Gastrocnemius medialis (tissue), 4 donors: ENCODE results near the gene ORC4. TPM values are rescaled to one million over a fixed set of nuclear protein-coding genes. Genes with fewer than 3 reads are reported as not detected.

Experiments used
- ATAC-seq, 2 donors: fragments of 150-250 bp; one replicate each; pipeline ENCODE4 v1.9.1; 2016
- DNase-seq, 2 donors: peaks; one replicate each; pipeline ENCODE4 v3.0.0-alpha.2; 2019
- H3K27ac ChIP-seq, 4 donors: fragments of 200-600 bp; sonication (generic); 1 replicate in 1 of 4; 2 replicates in 3 of 4; pipeline ENCODE4 v1.5.1; 2016 to 2018; ENCODE audit warnings: mild to moderate bottlenecking in 2 of 4, moderate library complexity in 1 of 4
- H3K27me3 ChIP-seq, 3 donors: fragments of 200-600 bp; sonication (generic) in 2 of 3; 1 replicate in 1 of 3; 2 replicates in 2 of 3; pipeline versions ENCODE4 v1.5.1 to v1.6.0; 2016 to 2019; ENCODE audit warnings: mild to moderate bottlenecking in 1 of 3, moderate library complexity in 1 of 3
- H3K36me3 ChIP-seq, 2 donors: fragments of 200-600 bp; sonication (generic) in 1 of 2; one replicate each; pipeline ENCODE4 v1.5.1; 2017 to 2018
- H3K4me1 ChIP-seq, 2 donors: fragments of 200-600 bp; sonication (generic) in 1 of 2; one replicate each; pipeline ENCODE4 v1.5.1; 2016 to 2017; ENCODE audit warnings: mild to moderate bottlenecking in 2 of 2
- H3K4me3 ChIP-seq, 4 donors: fragments of 200-600 bp; sonication (generic) in 3 of 4; 1 replicate in 1 of 4; 2 replicates in 3 of 4; pipeline ENCODE4 v1.5.1; 2016 to 2019; ENCODE audit warnings: mild to moderate bottlenecking in 2 of 4
- H3K9me3 ChIP-seq, 3 donors: fragments of 200-600 bp; sonication (generic) in 2 of 3; 1 replicate in 1 of 3; 2 replicates in 2 of 3; pipeline ENCODE4 v1.5.1; 2016 to 2019
- CTCF ChIP-seq, 5 experiments: fragments of 450-650 bp in 3 of 5; fragments of 200-600 bp in 2 of 5; sonication (generic) in 2 of 5; IDR thresholded peaks in 4 of 5; conservative IDR thresholded peaks in 1 of 5; 1 replicate in 4 of 5; 2 replicates in 1 of 5; pipeline ENCODE4 v1.5.1; 2016 to 2019; ENCODE audit warnings: antibody characterized with exemption in 5 of 5, mild to moderate bottlenecking in 3 of 5, moderate library complexity in 3 of 5
- POLR2A ChIP-seq, 2 donors: fragments of 450-650 bp; IDR thresholded peaks; one replicate each; pipeline ENCODE4 v1.6.1; 2017; ENCODE audit warnings: antibody characterized with exemption in 2 of 2, mild to moderate bottlenecking in 2 of 2, moderate library complexity in 2 of 2
- in situ Hi-C, 4 donors: fragments of 200-750 bp; cut with MboI; loops; one replicate each; pipeline versions ENCODE4 v1.15.0 to v1.8.0; 2017; ENCODE audit warnings: low sequenced_read_pairs in 4 of 4
- intact Hi-C: fragments of 100-400 bp; cut with DNase I; formaldehyde crosslinking; loops from one replicate; pipeline ENCODE4 v1.15.1; 2023; ENCODE audit warnings: low total_unique reads
- total RNA-seq, 4 donors: library from RNA; depleted of rRNA; stranded (reverse); fragments of >200 nt; gene quantifications; one replicate each; pipeline versions ENCODE4 v1.1.0 to v1.2.3, GENCODE V29; 2016

ORC4 gene
- total RNA-seq, 4 donors from 2014 or later: 34.8 to 51.8 (median 43.1) TPM

- Histone ChIP-seq H3K4me1 (peaks cover 14 to 25% of the 10 kb centered on the region in 2 donors), H3K4me3 (no peak overlapping the region), H3K36me3 (no peaks in the 10 kb centered on the region), H3K27me3 (no peaks in the 10 kb centered on the region), H3K9me3 (no peaks in the 10 kb centered on the region), H3K27ac (no peak overlapping the region)
- TF ChIP-seq POLR2A (IDR thresholded peaks at IDR 0.05) (no peak), CTCF (IDR thresholded peaks at IDR 0.05 in 4 of 5, conservative IDR thresholded peaks at IDR 0.05 in 1 of 5) (no peak)
- in situ Hi-C loops: no loop called here
- DNase-seq (no peak), ATAC-seq (no peak)
- intact Hi-C loops: no loop called here
Measured at GRCh38 chr2:147976102-147976501, 44.4 kb downstream of the ORC4 start.

- no peaks in the 10 kb centered on the region for H3K27me3 ChIP-seq
- DNase-seq (no peak), ATAC-seq (no peak)
- intact Hi-C loops: no loop called here
- TF ChIP-seq CTCF (IDR thresholded peaks at IDR 0.05 in 4 of 5, conservative IDR thresholded peaks at IDR 0.05 in 1 of 5): no peak
- TF ChIP-seq POLR2A (IDR thresholded peaks at IDR 0.05): no peak
- peaks cover 7% of the 10 kb centered on the region in 2 donors for H3K4me1 ChIP-seq
- in situ Hi-C loops: no loop called here
- no peaks in the 10 kb centered on the region for H3K9me3 ChIP-seq
- H3K36me3 ChIP-seq: no peaks in the 10 kb centered on the region
- H3K4me3 ChIP-seq: no peak overlapping the region
- H3K27ac ChIP-seq: no peak overlapping the region
Measured at GRCh38 chr2:147968571-147968970, 52.0 kb downstream of the ORC4 start.

GRCh38 chr2:147952118-147952517, 68.4 kb downstream of the ORC4 start:
- DNase-seq (no peak), ATAC-seq (no peak)
- Histone ChIP-seq H3K27ac (no peak overlapping the region), H3K9me3 (no peaks in the 10 kb centered on the region), H3K4me1 (no peaks in the 10 kb centered on the region), H3K4me3 (no peak overlapping the region), H3K36me3 (peaks cover 4 to 17% of the 10 kb centered on the region in 2 donors), H3K27me3 (no peaks in the 10 kb centered on the region)
- intact Hi-C loops (no loop called here), in situ Hi-C loops (no loop called here)
- TF ChIP-seq POLR2A (IDR thresholded peaks at IDR 0.05): no peak
- TF ChIP-seq CTCF (IDR thresholded peaks at IDR 0.05 in 4 of 5, conservative IDR thresholded peaks at IDR 0.05 in 1 of 5): no peak

GRCh38 chr2:147945660-147946059, 74.9 kb downstream of the ORC4 start:
- DNase-seq: no peak
- in situ Hi-C loops (loop anchor here (25.0 kb wide), 1 partner anchor 1042 kb away; no protein-coding TSS in a partner anchor), intact Hi-C loops (no loop called here)
- H3K36me3 ChIP-seq: peaks cover 9 to 29% of the 10 kb centered on the region in 2 donors
- H3K27me3 ChIP-seq: no peaks in the 10 kb centered on the region
- no peak overlapping the region for H3K4me3 ChIP-seq
- no peak overlapping the region for H3K27ac ChIP-seq
- no peaks in the 10 kb centered on the region for H3K4me1 ChIP-seq
- no peaks in the 10 kb centered on the region for H3K9me3 ChIP-seq
- ATAC-seq: no peak
- TF ChIP-seq POLR2A (IDR thresholded peaks at IDR 0.05) (no peak), CTCF (IDR thresholded peaks at IDR 0.05 in 4 of 5, conservative IDR thresholded peaks at IDR 0.05 in 1 of 5) (no peak)

GRCh38 chr2:147939313-147939712, 81.2 kb downstream of the ORC4 start:
- H3K9me3 ChIP-seq: no peaks in the 10 kb centered on the region
- H3K27me3 ChIP-seq: no peaks in the 10 kb centered on the region
- H3K4me3 ChIP-seq: no peak overlapping the region
- TF ChIP-seq POLR2A (IDR thresholded peaks at IDR 0.05): no peak
- TF ChIP-seq CTCF (IDR thresholded peaks at IDR 0.05 in 4 of 5, conservative IDR thresholded peaks at IDR 0.05 in 1 of 5): no peak
- H3K4me1 ChIP-seq: peaks cover 0 to 2% of the 10 kb centered on the region in 2 donors
- intact Hi-C loops: no loop called here
- ATAC-seq (no peak), DNase-seq (no peak)
- peak overlapping the region in 1 of 4 donors; percentile 27 for H3K27ac ChIP-seq
- in situ Hi-C loops: loop anchor here (5.0 to 25.0 kb wide), 4 partner anchors 555 to 1048 kb away; no protein-coding TSS in a partner anchor
- peaks cover 5 to 22% of the 10 kb centered on the region in 2 donors for H3K36me3 ChIP-seq
